Measurements from ENCODE around the gene ARHGEF17.

DNA sequence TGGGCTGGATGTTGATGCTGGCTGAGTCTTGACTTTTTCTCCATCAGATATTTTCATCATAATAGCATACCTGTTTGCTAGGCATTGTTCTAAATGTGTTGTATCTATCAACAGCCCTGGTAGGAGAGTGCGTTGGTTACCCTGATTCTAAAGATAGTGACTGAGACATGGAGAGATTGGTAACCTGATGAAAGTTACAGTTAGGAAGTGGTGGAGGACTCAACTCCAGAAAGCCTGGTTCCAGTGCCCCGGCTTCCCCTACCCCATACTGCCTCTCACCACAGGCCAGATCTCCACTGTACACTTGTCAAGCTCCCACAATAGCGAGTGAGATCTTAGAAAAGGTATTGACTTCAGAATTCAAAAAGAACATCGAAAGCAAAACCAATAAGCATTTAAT lies 45.3 kb downstream of the ARHGEF17 start:
- TF ChIP-seq ZNF10 (tag by site-specific recombination; IDR thresholded peaks at IDR 0.05) (no peak), REST (tag by site-specific recombination; IDR thresholded peaks at IDR 0.05) (no peak), ZNF239 (tag by site-specific recombination; IDR thresholded peaks at IDR 0.05) (no peak), ZBTB20 (tag by site-specific recombination; IDR thresholded peaks at IDR 0.05) (no peak), TRIM28 (IDR thresholded peaks at IDR 0.05; ENCODE audit: borderline replicate concordance, low read length) (no peak), CTCF (tag by site-specific recombination; IDR thresholded peaks at IDR 0.05) (no peak), ATF2 (tag by site-specific recombination; IDR thresholded peaks at IDR 0.05; ENCODE audit: low read depth) (no peak), ZNF544 (tag by site-specific recombination; IDR thresholded peaks at IDR 0.05) (no peak), ZBTB21 (tag by site-specific recombination; IDR thresholded peaks at IDR 0.05) (no peak), HOXA7 (CRISPR knock-in tag; IDR thresholded peaks at IDR 0.05; ENCODE audit: borderline replicate concordance) (no peak), IKZF3 (tag by site-specific recombination; IDR thresholded peaks at IDR 0.05) (no peak)
